Measurements from ENCODE around the gene COL4A1. TPM values are rescaled to one million over a fixed set of nuclear protein-coding genes. Genes with fewer than 3 reads are reported as not detected.

Gene COL4A1
- total and polyA plus RNA-seq, 2 donors from 2014 or later: 53.0 to 218 TPM

DNA sequence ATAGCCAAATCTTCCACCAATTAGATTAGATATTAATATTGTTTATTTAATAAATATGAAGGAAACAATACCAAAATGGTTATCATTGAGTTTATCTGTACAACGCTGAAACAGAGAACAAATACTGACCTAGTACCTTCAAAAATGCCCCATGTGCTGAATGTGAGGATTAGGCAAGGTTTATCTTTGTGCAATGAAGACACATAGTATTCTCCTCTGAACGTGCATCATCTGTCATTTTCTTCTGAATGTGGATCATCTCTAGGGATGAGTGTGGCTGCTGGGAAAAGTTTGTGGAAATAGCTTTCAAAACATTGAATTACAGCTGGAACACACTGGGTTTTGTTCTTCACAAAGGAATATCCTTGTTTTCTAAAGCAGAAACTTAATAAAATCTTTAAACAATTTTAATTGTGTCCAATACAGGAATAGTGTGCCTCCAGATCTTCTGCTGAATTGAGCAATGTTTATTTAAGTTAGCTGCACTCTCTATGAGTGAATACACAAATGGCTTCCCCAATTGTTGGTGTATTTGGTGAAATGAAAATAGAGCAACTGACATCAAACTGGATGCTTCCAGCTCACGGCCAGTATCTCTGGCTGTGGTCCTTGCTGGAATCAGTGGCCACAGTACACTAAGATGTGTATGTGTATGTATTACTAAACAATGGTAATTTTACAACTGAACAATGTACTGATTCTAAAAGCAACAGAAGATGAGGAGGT, 6.7 kb downstream of the COL4A1 start:
- peaks cover 0 to 3% (median 0%) of the 10 kb centered on the region in 3 donors for H3K36me3 ChIP-seq (ENCODE audit: control insufficient read depth in 2 of 3, insufficient read depth in 3 of 3, low read length in 3 of 3)
- H3K4me1 ChIP-seq (ENCODE audit: control insufficient read depth in 2 of 3, insufficient read depth in 2 of 3, low read depth in 1 of 3, low read length in 3 of 3): peaks cover 6 to 55% (median 33%) of the 10 kb centered on the region in 3 donors
- no peak for FAIRE-seq
- H3K27me3 ChIP-seq (ENCODE audit: control insufficient read depth, insufficient read depth, low read length): no peaks in the 10 kb centered on the region
- H3K9ac ChIP-seq (ENCODE audit: low read length in 3 of 3): no peak overlapping the region
- no peak overlapping the region for H3K27ac ChIP-seq (ENCODE audit: low read depth in 2 of 2, low read length in 2 of 2)
- DNase-seq: no peak
- TF ChIP-seq, protein P1, sequence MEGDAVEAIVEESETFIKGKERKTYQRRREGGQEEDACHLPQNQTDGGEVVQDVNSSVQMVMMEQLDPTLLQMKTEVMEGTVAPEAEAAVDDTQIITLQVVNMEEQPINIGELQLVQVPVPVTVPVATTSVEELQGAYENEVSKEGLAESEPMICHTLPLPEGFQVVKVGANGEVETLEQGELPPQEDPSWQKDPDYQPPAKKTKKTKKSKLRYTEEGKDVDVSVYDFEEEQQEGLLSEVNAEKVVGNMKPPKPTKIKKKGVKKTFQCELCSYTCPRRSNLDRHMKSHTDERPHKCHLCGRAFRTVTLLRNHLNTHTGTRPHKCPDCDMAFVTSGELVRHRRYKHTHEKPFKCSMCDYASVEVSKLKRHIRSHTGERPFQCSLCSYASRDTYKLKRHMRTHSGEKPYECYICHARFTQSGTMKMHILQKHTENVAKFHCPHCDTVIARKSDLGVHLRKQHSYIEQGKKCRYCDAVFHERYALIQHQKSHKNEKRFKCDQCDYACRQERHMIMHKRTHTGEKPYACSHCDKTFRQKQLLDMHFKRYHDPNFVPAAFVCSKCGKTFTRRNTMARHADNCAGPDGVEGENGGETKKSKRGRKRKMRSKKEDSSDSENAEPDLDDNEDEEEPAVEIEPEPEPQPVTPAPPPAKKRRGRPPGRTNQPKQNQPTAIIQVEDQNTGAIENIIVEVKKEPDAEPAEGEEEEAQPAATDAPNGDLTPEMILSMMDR (IDR thresholded peaks at IDR 0.05; ENCODE audit: borderline replicate concordance, extremely low read depth, insufficient read depth): no peak
- intact Hi-C loops (cut with DNase I): loop anchor here (10.0 kb wide), 1 partner anchor 115 kb away; no protein-coding TSS in a partner anchor
- no peaks in the 10 kb centered on the region for H3K9me3 ChIP-seq (ENCODE audit: control insufficient read depth in 2 of 3, insufficient read depth in 1 of 3, low read length in 3 of 3)
- no peak overlapping the region for H3K4me3 ChIP-seq (ENCODE audit: low read length in 3 of 3)

DNA sequence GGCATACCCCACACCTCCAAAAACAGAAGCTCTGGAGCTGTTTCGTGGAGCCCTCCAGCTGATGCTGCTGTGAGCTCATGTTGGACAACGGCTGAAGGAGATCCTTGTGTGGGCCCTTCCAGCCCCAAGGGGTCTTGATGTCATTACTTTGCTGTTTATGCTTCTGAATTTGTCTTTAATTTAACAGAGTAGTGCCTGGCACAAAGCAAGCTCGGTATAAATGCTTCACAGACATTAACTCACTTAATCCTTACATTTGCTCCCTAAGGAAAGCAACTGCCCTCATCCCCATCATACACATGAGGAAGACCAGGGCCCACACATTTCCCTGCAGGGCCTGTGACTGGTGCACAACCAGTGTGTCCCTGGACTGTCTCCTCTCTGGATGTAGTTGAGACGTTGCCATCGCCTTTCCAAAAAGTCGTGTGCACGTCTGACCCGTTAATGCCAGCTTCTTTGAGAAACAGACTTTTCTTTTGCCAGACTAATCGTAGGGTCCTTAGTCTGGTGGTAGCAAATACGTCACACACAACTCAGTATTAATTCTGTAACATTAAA, 7.6 kb downstream of the COL4A1 start:
- intact Hi-C loops (cut with DNase I): no loop called here
- DNase-seq (peak in 1 of 5 donors; percentile 21), FAIRE-seq (no peak)
- TF ChIP-seq, protein P1 (IDR thresholded peaks at IDR 0.05; ENCODE audit: borderline replicate concordance, extremely low read depth, insufficient read depth): no peak
- Histone ChIP-seq H3K4me1 (ENCODE audit: control insufficient read depth in 2 of 3, insufficient read depth in 2 of 3, low read depth in 1 of 3, low read length in 3 of 3) (peaks cover 6 to 49% (median 29%) of the 10 kb centered on the region in 3 donors), H3K4me3 (ENCODE audit: low read length in 3 of 3) (no peak overlapping the region), H3K9ac (ENCODE audit: low read length in 3 of 3) (no peak overlapping the region), H3K9me3 (ENCODE audit: control insufficient read depth in 2 of 3, insufficient read depth in 1 of 3, low read length in 3 of 3) (no peaks in the 10 kb centered on the region), H3K27me3 (ENCODE audit: control insufficient read depth, insufficient read depth, low read length) (no peaks in the 10 kb centered on the region), H3K27ac (ENCODE audit: low read depth in 2 of 2, low read length in 2 of 2) (peak overlapping the region; percentile 29 to 81), H3K36me3 (ENCODE audit: control insufficient read depth in 2 of 3, insufficient read depth in 3 of 3, low read length in 3 of 3) (peaks cover 0 to 3% (median 0%) of the 10 kb centered on the region in 3 donors)

DNA sequence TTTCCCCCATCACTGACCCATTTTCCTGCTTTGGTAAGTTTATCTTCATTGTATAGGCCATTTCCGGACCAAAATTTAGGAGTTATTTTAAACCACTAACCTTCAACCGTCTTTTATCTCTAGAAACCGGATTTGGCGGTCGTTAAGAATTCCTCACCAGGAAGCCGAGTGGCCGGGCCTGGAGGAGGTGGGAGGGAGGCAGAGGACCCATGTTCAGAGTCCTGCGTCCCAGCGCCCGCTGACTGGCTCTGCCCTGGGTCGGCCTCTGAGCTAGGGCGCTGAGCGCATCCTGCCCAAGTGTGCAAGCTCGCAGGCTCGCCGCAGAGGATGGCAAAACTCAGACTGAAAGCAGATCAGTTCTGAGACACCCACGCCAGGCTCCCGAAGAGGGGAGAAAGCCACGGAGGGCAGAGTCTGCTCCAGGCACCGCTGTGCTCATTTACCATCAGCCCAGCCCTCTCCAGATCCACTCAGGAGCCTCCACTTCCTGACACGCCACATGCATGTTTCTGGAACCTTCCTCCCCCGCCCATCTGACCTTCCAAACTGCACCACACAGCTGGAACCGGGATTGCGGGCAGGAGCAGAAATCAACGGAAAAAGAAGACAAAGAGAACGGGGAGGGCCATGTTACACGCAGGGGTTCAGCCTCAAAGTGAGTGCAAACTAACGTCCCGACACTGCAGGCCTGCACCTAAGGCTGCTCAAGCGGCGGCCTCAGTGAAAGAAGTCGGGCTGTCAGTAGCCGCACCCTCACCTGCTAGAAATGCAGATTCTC, 8.3 kb downstream of the COL4A1 start:
- no peaks in the 10 kb centered on the region for H3K9me3 ChIP-seq (ENCODE audit: control insufficient read depth in 2 of 3, insufficient read depth in 1 of 3, low read length in 3 of 3)
- H3K9ac ChIP-seq (ENCODE audit: low read length in 3 of 3): peak overlapping the region in 1 of 3 donors; percentile 29
- peak in 4 of 5 donors; percentile 50 to 87 (median 66) for DNase-seq
- intact Hi-C loops (cut with DNase I): no loop called here
- TF ChIP-seq, protein P1 (IDR thresholded peaks at IDR 0.05; ENCODE audit: borderline replicate concordance, extremely low read depth, insufficient read depth): no peak
- H3K27ac ChIP-seq (ENCODE audit: low read depth in 2 of 2, low read length in 2 of 2): peak overlapping the region; percentile 29 to 81
- H3K36me3 ChIP-seq (ENCODE audit: control insufficient read depth in 2 of 3, insufficient read depth in 3 of 3, low read length in 3 of 3): peaks cover 0 to 3% (median 0%) of the 10 kb centered on the region in 3 donors
- H3K4me1 ChIP-seq (ENCODE audit: control insufficient read depth in 2 of 3, insufficient read depth in 2 of 3, low read depth in 1 of 3, low read length in 3 of 3): peaks cover under 1 to 48% (median 28%) of the 10 kb centered on the region in 3 donors
- no peaks in the 10 kb centered on the region for H3K27me3 ChIP-seq (ENCODE audit: control insufficient read depth, insufficient read depth, low read length)
- FAIRE-seq: no peak
- H3K4me3 ChIP-seq (ENCODE audit: low read length in 3 of 3): peak overlapping the region in 1 of 3 donors; percentile 18
